ELR (cell line): ENCODE measurements around the gene DPEP2.
"Not testable (repeated sequence)": the region's sequence is repeated elsewhere in the genome, so short reads cannot be mapped to it uniquely, and the experiment has no call there.

ENCODE experiments used
- DNase-seq: peaks from one replicate; pipeline ENCODE4 v3.0.0-alpha.2; 2015; ENCODE audit warnings: low read depth

The DPEP2 gene, protein sequence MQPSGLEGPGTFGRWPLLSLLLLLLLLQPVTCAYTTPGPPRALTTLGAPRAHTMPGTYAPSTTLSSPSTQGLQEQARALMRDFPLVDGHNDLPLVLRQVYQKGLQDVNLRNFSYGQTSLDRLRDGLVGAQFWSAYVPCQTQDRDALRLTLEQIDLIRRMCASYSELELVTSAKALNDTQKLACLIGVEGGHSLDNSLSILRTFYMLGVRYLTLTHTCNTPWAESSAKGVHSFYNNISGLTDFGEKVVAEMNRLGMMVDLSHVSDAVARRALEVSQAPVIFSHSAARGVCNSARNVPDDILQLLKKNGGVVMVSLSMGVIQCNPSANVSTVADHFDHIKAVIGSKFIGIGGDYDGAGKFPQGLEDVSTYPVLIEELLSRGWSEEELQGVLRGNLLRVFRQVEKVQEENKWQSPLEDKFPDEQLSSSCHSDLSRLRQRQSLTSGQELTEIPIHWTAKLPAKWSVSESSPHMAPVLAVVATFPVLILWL

DNA sequence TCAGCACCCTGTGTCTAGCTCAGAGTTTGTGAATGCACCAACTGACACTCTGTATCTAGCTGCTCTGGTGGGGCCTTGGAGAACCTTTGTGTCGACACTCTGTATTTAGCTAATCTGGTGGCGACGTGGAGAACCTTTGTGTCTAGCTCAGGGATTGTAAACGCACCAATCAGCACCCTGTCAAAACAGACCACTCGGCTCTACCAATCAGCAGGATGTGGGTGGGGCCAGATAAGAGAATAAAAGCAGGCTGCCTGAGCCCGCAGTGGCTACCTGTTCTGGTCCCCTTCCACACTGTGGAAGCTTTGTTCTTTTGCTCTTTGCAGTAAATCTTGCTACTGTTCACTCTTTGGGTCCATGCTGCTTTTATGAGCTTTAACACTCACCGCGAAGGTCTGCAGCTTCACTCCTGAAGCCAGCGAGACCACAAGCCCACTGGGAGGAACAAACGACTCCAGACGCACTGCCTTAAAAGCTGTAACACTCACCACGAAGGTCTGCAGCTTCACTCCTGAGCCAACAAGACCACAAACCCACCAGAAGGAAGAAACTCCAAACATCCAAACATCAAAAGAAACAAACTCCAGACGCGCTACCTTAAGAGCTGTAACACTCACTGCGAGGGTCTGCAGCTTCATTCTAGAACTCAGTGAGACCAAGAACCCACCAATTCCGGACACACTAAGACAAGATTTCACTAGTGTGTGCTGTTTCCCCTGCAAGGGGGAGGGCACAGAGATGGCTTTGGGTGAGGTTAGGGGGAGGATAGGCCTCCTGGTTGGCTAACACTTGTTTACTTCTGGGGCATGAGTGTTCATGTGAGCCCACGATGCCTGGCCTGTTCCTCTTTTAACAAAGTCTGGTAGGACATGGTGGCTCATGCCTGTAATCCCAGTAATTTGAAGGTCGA, at the start of gene DPEP2:
Gene DPEP2, minus strand, starts transcription at position 706 of the 910 bp plus-strand sequence. CDS start 6,272 bp downstream, outside the sequence.
- not testable (repeated sequence) for DNase-seq

DNA sequence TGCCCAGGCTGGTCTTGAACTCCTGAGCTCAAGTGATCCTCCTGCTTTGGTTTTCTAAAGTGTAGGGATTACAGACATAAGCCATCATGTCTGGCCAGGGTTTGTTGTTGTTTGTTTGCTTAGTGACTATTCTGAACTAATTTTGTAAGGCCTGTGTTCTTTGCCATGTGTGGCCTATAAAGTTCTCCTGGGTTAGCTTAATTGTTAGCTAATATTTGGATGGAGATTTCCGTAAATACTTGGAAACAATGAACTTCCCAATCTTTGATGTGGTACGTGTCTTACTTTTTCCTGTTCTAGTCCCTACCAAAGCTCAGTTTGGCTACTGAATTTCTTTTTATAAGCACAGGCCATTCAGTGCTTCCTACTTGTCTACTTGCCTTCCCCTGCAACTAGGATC, 48.7 kb upstream of the DPEP2 start:
- no peak for DNase-seq

DNA sequence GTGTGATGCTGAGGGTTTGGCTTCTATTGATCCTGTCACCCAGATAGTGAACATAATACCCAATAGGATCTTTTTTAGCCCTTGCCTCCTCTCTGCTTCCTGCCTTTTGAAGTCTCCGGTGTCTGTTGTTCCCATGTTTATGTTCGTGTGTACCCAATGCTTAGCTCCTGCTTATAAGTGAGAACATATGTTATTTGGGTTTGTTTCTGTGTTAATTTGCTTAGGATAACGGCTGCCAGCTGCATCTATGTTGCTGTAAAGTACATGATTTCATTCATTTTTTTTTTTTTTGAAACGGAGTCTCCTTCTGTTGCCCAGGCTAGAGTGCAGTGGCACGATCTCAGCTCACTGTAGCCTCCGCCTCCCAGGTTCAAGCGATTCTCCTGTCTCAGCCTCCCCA, 46.8 kb upstream of the DPEP2 start:
- no peak for DNase-seq

DNA sequence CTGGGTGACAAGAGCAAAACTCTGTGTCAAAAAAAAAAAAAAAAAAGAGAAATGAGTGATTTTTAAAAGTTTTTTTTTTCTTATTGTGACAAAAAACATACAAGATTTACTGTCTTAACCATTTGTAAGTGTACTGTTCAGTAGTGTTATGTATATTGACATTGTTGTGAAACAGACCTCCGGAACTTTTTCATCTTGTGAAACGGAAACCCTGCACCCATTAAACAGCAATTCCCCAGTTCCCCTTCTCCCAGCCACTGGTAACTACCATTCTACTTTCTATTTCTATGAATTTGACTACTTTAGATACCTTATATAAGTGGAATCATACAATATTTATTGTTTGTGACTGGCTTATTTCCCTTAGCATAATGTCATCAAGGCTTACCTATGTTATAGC, 42.5 kb upstream of the DPEP2 start:
- DNase-seq = no peak

DNA sequence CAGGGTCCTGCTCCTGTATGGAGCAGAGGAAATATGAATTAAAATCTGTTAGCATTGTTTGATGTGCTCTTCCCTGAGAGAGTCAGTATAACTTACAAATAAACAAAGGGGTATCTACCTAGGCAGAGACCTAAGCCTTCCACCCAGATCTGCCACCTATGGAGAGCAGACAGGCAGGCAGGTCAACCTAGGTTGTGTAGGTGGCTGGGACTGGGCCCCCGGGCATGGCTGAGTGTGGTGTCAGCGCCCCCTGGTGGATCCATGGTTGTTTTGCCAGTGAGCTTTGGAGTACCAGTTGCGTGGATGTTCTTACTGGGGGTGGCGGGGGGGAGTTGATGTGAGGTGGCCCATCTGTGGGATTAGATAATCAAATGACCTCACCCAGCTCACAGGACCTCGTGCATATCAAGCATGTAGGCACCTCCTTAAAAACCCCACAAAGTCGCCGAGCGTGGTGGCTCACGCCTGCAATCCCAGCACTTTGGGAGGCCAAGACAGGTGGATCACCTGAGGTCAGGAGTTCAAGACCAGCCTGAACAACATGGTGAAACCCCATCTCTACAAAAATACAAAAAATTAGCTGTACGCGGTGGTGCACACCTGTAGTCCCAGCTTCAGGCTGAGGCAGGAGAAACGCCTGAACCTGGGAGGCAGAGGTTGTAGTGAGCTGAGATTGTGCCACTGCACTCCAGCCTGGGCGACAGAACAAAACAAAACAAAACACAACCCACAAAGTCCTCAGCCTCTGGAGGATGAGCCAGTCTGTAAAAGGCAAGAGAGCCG, 41.4 kb upstream of the DPEP2 start:
- peak; percentile 79 for DNase-seq

DNA sequence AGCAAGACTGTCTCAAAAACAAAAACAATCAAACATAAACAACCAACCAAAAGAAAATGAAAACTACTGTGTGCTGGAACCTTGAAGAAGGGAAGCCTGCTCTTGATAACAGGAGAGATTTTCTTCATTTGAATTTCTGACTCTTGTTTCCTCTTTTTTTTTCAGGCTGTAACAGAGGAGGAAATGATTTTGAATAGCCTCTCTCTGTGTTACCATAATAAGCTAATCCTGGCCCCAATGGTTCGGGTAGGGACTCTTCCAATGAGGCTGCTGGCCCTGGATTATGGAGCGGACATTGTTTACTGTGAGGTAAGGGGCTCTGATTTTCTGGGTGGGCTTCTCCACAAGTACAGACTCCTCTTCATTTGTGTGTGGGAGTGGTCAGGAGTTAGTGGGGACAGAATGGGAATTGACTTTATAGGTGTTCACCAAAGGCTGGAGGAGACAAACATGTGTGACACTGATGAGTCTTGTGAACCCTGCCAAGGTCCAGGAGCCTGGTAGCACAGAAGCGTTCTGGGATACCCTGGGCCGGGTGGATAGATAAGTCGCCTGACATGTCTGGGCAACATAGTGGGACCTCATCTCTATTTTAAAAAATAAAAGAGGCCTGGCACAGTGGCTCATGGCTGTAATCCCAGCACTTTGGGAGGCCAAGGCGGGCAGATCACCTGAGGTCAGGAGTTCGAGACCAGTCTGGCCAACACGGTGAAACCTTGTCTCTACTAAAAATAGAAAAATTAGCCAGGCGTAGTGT, 38.7 kb upstream of the DPEP2 start:
- DNase-seq = no peak

DNA sequence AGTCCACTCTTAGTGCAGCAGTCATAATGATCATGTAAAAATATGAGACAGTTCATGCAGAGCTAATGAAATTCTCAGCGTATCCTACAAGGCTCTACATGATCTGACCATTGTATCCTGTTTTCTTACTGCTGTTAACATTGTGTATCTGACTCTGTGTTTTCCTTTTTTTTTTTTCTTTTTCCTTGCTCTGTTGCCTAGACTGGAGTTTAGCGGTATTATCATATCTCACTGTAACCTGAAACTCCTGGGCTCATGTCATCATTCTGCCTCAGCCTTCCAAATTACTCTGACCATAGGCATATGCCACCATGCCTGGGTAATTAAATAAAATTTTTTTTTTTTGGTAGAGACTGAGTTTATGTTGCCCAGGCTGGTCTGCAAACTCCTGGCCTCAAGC, 35.9 kb upstream of the DPEP2 start:
- no peak for DNase-seq

DNA sequence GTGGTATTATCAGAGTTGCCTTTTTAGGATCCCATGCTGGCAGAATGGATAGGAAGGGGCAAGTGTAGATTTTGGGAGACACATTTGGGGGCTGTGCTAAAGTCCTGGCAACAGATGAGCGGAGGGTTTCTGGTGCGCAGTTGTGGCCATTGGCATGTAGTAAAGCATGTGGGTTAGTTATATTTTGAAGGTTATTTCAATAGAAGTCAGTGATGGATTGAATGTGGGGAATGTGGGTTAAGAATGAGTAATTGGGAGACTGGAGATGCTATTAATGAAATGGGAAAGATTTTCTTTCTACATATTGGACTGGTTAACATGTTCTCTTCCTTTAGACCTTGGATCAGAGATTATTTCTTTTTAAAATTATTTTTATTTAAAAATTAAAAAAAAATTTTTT, 33.8 kb upstream of the DPEP2 start:
- DNase-seq = no peak

DNA sequence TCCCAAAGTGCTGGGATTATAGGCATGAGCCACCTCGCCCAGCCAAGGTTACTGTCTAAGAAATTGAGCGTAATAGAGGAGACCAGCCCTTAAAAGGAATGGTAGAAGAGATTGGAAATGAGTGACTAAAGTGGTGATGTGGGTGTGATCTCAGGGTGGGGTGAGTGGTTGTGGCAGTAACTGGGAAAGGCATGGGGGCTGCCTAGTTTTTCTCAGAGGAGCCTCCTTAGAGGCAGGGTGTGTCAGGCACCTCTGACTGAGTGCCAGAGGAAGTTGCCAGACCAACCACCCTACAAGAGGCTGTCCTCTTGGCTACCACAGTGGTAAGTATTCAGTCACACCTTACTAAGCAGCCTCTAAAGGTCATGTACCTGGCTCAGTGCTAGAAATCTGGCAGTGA, 32.7 kb upstream of the DPEP2 start:
- peak; percentile 64 for DNase-seq

DNA sequence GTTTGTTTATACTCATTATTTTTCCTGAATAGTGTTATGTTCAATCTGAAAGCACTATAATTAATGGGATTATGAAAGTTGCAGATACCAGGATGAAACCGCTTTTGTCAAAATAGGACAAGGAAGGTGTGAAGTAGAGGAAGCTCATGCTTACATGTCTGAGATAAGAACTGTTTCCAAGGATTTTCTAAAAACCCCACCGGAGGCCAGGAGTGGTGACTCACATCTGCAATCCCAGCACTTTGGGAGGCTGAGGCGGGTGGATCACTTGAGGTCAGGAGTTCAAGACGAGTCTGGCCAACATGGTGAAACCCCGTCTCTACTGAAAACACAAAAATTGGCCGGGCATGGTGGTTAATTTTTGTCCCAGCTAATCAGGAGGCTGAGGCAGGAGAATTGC, 30.8 kb upstream of the DPEP2 start:
- DNase-seq = peak; percentile 79

DNA sequence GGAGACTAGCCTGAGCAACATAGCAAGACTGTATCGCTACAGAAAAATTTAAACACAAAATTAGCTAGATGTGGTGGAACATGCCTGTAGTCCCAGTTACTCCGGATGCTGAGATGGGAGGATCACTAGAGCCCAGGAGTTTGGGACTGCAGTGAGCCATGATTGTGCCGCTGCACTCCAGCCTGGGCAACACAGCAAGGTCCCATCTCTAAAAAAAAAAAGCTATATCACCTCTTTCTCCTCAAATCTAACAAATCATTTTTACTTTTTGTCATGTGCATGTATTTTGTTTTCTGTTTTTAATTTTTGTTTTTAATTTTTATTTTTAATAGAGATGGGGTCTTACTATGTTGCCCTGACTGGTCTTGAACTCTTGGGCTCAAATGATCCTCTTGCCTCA, 29.7 kb upstream of the DPEP2 start:
- DNase-seq = no peak

DNA sequence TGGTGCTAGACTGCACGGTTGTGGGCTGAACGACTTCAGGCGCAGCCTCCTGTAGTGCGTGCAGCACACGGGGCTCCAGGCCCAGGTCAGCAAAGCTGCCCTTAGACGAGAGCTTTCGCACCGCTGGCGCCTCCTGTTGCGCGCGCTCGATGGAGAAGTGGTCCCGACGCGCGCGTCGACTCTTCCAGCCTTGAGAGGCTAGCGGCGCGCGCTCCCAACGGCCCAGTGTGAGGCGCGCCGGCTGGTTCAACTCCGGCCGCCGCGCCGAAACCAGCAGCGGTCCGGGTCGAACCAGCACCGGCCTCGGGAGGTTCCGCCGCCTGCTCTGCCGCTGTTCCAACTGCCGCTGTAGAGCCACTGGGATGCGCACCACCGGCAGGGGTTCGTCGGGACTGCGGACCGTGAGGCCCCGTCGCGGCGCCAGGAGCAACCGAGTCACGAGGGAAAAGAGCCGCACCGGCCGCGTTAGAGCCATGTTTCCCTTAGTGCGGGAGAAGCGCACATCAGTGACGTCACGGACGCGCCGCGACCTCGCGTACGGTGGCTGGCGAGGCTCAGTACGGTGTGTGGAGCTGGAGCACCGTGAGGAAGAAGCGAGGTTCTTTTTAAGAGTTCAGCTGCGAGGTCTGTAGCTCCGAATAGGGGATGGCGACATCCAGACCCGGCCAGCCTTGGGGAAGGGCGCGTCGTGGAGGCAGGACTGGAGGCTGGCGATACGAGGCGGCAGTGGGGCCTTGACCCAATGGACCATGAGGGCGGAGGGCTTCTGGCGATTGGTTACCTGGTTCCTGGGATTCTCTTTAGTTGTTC, 23.6 kb upstream of the DPEP2 start, which contains the start of the genes DDX28 and DUS2:
Gene DDX28, minus strand, starts transcription at position 505 of the 810 bp plus-strand sequence. Its CDS starts 30 bp downstream, at position 475.
Gene DUS2, plus strand, starts transcription at position 557 of the 810 bp plus-strand sequence. CDS start 14,740 bp downstream, outside the sequence.
- peak; percentile 93 for DNase-seq

DNA sequence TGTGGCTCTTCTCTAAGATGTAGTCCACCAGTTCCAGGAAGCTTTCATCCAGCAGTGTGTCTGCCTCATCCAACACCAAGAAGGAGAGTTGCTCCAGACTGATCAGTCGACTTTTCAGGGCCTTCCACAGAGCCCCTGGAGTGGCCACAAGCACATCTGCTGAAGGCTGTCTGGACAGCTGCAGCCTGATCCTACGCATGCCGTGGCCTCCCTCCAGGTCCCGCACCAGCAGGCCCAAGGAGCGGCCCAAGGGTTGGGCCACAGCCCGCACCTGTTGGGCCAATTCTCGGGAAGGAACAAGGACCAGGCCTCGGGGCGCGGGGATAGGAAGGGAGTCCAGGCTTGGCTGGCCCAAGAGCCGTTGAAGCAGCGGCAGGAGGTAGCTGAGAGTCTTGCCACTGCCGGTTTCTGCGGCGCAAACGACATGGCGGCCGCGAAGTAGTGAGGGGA, 23.0 kb upstream of the DPEP2 start:
- DNase-seq = no peak

DNA sequence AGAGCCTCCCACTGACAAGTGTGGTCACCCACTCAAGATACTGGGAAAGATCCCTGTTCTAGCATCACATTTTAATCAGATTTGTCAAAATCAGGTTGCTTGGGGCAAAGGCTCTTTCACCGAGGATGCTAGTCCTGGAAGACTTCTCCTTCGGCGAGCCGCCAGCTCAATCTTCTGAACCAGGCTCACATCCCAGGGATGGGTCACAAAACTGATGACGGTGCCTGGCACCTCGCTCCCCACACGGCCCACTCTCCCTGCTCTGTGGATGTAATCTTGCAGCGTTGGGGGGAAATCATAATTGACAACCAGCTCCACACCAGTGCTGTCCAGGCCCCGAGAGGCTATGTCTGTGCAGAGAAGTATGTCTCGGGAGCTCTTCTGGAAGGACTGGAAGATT, 22.2 kb upstream of the DPEP2 start:
- no peak for DNase-seq

DNA sequence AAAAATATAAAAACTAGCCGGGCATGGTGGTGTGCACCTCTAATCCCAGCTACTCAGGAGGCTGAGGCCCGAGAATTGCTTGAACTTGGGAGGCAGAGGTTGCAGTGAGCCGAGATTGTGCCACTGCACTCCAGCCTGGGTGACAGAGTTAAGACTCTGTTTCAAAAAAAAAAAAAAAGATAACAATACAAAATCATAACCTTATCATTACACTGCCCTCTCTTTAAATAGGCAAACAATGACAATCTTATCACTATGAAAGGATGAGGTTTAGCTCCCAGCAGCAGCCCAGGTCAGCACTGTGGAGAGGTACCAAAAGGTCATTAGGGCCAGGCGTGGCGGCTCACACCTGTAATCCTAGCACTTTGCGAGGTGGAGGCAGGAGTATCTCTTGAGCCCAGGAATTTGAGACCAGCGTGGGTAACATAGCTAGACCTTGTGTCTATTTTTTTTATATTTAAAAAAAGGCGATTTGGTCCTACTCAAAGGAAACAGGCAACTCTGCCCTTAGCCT, 19.9 kb upstream of the DPEP2 start:
- no peak for DNase-seq

DNA sequence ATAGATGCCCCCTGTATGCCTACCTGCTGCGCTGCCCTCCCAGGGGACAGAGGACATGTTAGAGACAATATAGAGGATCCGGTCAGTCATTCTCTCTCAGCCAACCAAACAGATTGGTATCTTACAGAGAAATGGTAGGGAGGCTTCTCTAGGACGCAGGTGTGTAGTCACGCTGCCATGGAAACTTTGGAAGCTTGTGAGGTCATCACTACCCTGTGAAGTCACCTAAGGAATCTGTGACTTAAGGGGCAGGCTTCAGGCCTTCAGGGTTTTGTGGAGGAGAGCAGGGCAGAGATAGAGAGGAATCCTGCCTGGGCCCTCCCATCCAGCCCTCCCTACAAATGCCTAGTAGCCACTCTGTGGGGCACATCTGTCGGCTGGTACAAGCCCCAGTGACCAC, 16.4 kb upstream of the DPEP2 start, which contains the start of gene DPEP2NB:
Gene DPEP2NB, minus strand, starts transcription at position 231 of the 400 bp plus-strand sequence. Its CDS starts 141 bp downstream, at position 90.
- DNase-seq = no peak

DNA sequence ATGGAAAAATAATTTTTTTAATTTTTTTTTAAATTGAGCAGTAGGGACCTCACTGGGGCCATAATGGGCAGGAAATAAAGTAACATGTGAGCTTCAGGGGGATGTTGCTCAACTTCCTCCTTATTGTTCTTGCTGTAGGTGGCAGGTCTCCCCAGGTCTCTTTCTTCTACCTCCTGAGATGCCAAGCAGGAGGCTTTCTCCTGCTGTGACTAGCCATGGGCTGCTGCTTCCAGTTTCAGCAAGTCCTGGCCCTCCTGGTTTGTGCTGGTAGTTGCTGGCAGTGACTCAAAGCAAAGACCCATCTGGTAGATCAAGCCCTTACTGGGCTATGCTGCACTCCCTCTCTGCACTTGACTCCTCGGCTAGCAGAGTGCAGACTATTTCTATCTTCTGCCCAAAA, 14.2 kb upstream of the DPEP2 start:
- no peak for DNase-seq

DNA sequence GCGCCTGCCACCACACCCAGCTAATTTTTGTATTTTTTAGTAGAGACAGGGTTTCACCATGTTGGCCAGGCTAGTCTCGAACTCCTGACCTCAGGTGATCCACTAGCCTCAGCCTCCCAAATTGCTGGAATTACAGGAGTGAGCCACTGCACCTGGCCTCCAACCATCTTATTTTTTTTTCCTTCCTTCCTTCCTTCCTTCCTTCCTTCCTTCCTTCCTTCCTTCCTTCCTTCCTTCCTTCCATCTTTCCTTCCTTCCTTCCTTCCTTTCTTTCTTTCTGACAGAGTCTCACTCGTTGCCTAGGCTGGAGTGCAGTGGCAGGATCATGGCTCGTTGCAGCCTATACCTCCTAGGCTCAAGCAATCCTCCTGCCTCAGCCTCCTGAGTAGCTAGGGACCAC, 10.6 kb upstream of the DPEP2 start:
- not testable (repeated sequence) for DNase-seq

DNA sequence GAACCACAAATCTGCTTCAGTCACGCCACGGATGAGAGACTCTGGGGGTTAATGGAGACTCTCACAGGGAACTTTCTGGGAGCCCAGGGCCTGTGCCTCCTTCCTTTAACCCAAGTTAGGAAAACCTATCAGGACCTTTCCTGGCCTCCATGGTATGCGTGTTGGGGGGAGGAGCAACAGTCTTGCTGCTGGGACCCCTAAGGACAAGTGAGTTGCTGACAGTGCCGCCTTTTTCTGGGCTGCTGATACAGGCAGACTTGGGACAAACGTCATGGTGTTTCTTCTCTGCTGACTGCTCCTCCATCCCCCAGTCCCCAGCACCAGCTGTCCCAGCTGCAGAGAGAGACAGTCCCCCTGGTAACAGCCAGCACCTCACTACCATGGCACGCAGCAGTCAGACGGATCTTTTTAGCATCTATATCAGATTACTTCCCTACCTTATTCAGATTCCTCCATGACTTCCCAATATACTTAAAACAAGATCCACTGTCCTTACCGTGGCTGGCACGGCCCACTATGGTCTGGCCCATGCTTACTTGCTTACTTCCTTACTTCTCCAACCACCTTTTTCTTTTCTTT, 10.0 kb upstream of the DPEP2 start:
- no peak for DNase-seq
